Nasal cavity respiratory epithelium epithelial cell of viscerocranial mucosa (primary cell): Measurements from ENCODE around the gene SPINK1. TPM values are rescaled to one million over a fixed set of nuclear protein-coding genes. Genes with fewer than 3 reads are reported as not detected.

Experiments used
- total RNA-seq: library from RNA; depleted of rRNA; stranded (reverse); fragments of >200 nt; gene quantifications from 2 replicates; pipeline ENCODE4 v1.2.3, GENCODE V29; 2014

The SPINK1 gene
- 0.78 and 1.0 TPM in 2 replicates for total RNA-seq

GRCh38 chr5:147831465-147831864 lies at the start of gene SPINK1:
Gene SPINK1 (minus strand): TSS chr5:147831671. CDS start chr5:147831577, 94 bp downstream.

GRCh38 chr5:147878066-147878759 lies 46.7 kb upstream of the SPINK1 start, which contains the start of gene SCGB3A2:
Gene SCGB3A2 (plus strand): TSS chr5:147878711. CDS start chr5:147878804, 93 bp downstream.

GRCh38 chr5:147782110-147783028 lies 49.1 kb downstream of the SPINK1 start, which contains the start of gene JAKMIP2:
Gene JAKMIP2 (minus strand): TSS chr5:147782728. CDS start chr5:147671806, 110,922 bp downstream.

Other genes with a start within 250 kb of the SPINK1 start
- gene JAKMIP2, start 48.9 kb downstream of the SPINK1 start, total RNA-seq, result not detected in 2 replicates
- gene SCGB3A2, start 47.0 kb upstream of the SPINK1 start, total RNA-seq, result not detected in 2 replicates
- gene C5orf46, start 74.9 kb upstream of the SPINK1 start, total RNA-seq, result not detected in 2 replicates
- gene SPINK5, start 232.3 kb upstream of the SPINK1 start, total RNA-seq, result 30.3 and 51.3 TPM in 2 replicates